HUES64 (cell line): ENCODE results near the gene DNAJC28.
"Not testable (repeated sequence)": the region's sequence is repeated elsewhere in the genome, so short reads cannot be mapped to it uniquely, and the experiment has no call there.

Source experiments
- H3K27ac ChIP-seq: 2 replicates; pipeline ENCODE4 v1.7.0; 2013; ENCODE audit warnings: low read depth, low read length, inconsistent platforms
- H3K27me3 ChIP-seq: 2 replicates; pipeline ENCODE4 v1.6.1; 2013; ENCODE audit warnings: mild to moderate bottlenecking, low read length; ENCODE audit not compliant: insufficient read depth
- H3K36me3 ChIP-seq: 2 replicates; pipeline ENCODE4 v1.6.1; 2013; ENCODE audit warnings: mild to moderate bottlenecking, low read length; ENCODE audit not compliant: insufficient read depth
- H3K4me1 ChIP-seq: 2 replicates; pipeline ENCODE4 v1.6.1; 2013; ENCODE audit warnings: mild to moderate bottlenecking, low read length, moderate library complexity; ENCODE audit not compliant: insufficient read depth
- H3K4me3 ChIP-seq: 2 replicates; pipeline ENCODE4 v1.5.1; 2013; ENCODE audit warnings: mild to moderate bottlenecking, low read length, moderate library complexity
- H3K9ac ChIP-seq: 2 replicates; pipeline ENCODE4 v1.6.1; 2013; ENCODE audit warnings: mild to moderate bottlenecking, low read depth, low read length
- H3K9me3 ChIP-seq: 2 replicates; pipeline ENCODE4 v1.6.1; 2013; ENCODE audit warnings: low read depth, low read length; ENCODE audit not compliant: insufficient read depth
- WGBS: fragments of 150-250, 120-280 bp; methylation state at CpG from one replicate; pipeline ENCODE4 v1.1.7; 2013; ENCODE audit warnings: missing lambda C conversion rate; 5-methylcytosine and 5-hydroxymethylcytosine counted together

The DNAJC28 gene

GRCh38 chr21:33455686-33456446, 35.6 kb downstream of the DNAJC28 start:
- Histone ChIP-seq H3K4me3 (no peak overlapping the region), H3K9ac (no peak overlapping the region), H3K9me3 (no peaks in the 10 kb centered on the region), H3K4me1 (0 out of 2 replicates have a peak, but pooled peaks cover 4% of the 10 kb centered on the region), H3K36me3 (peaks cover 24% of the 10 kb centered on the region), H3K27me3 (no peaks in the 10 kb centered on the region), H3K27ac (no peak overlapping the region)
- 94% methylated on average over 5 of the region's 6 CpGs for WGBS

- Histone ChIP-seq H3K4me3 (no peak overlapping the region), H3K9me3 (no peaks in the 10 kb centered on the region), H3K36me3 (peaks cover 13% of the 10 kb centered on the region), H3K27me3 (no peaks in the 10 kb centered on the region), H3K27ac (no peak overlapping the region), H3K4me1 (0 out of 2 replicates have a peak, but pooled peaks cover 4% of the 10 kb centered on the region), H3K9ac (no peak overlapping the region)
- WGBS, result 94% methylated on average over 3 of the region's 3 CpGs
Measured at GRCh38 chr21:33452362-33452761, 39.2 kb downstream of the DNAJC28 start.

GRCh38 chr21:33451634-33452071, 39.9 kb downstream of the DNAJC28 start:
- WGBS, result 95% methylated on average over 1 of the region's 1 CpG
- Histone ChIP-seq H3K4me1 (0 out of 2 replicates have a peak, but pooled peaks cover 4% of the 10 kb centered on the region), H3K27ac (no peak overlapping the region)

DNA sequence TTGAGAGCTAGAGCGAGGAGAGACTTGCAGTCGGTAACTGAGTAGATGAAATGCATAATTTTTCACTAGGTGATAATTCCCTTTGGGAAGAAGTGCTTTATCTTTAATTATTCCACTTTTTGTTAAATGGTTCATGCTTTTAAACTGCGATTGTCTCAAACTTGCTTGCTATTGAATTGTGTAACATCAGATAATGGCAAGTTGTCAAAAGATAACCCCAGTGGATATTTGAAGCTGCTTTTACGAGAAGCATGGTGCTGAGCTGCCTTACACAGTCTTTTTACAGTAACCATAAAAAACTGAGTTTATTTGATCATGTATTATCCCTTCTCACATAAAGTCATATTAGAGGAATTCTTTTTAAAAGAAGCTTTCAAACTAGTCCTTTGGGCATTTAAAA, 41.9 kb downstream of the DNAJC28 start:
- Histone ChIP-seq H3K27ac (no peak overlapping the region), H3K9ac (no peak overlapping the region), H3K4me3 (no peak overlapping the region), H3K4me1 (no peaks in the 10 kb centered on the region), H3K9me3 (no peaks in the 10 kb centered on the region), H3K36me3 (no peaks in the 10 kb centered on the region; the same call in 1 of the 2 replicates), H3K27me3 (no peaks in the 10 kb centered on the region)
- WGBS, result 100% methylated on average over 2 of the region's 4 CpGs

More at GRCh38 chr21:33451634-33452071, 39.9 kb downstream of the DNAJC28 start:
- H3K4me3 ChIP-seq, result no peak overlapping the region
- H3K36me3 ChIP-seq, result peaks cover 12% of the 10 kb centered on the region
- H3K9ac ChIP-seq, result no peak overlapping the region
- no peaks in the 10 kb centered on the region for H3K9me3 ChIP-seq
- no peaks in the 10 kb centered on the region for H3K27me3 ChIP-seq

GRCh38 chr21:33446620-33447019, 44.9 kb downstream of the DNAJC28 start:
- not testable (repeated sequence) for H3K27me3 ChIP-seq, H3K4me3 ChIP-seq, H3K9me3 ChIP-seq, H3K27ac ChIP-seq, H3K4me1 ChIP-seq, H3K9ac ChIP-seq, H3K36me3 ChIP-seq
- WGBS, result 95% methylated on average over 6 of the region's 6 CpGs

GRCh38 chr21:33444499-33444898, 47.0 kb downstream of the DNAJC28 start:
- H3K4me1 ChIP-seq, result no peaks in the 10 kb centered on the region
- no peaks in the 10 kb centered on the region for H3K9me3 ChIP-seq
- H3K27ac ChIP-seq, result no peak overlapping the region
- H3K4me3 ChIP-seq, result no peak overlapping the region
- 50% methylated on average over 2 of the region's 2 CpGs for WGBS
- H3K9ac ChIP-seq, result no peak overlapping the region
- H3K27me3 ChIP-seq, result no peaks in the 10 kb centered on the region
- no peaks in the 10 kb centered on the region for H3K36me3 ChIP-seq

- H3K27me3 ChIP-seq, result no peaks in the 10 kb centered on the region
- peaks cover 3% of the 10 kb centered on the region; the same call in 1 of the 2 replicates for H3K36me3 ChIP-seq
- no peak overlapping the region for H3K27ac ChIP-seq
- no peaks in the 10 kb centered on the region for H3K4me1 ChIP-seq
- H3K9ac ChIP-seq, result no peak overlapping the region
- WGBS, result 74% methylated on average over 5 of the region's 5 CpGs
- no peak overlapping the region for H3K4me3 ChIP-seq
- no peaks in the 10 kb centered on the region for H3K9me3 ChIP-seq
Measured at GRCh38 chr21:33443194-33443593, 48.3 kb downstream of the DNAJC28 start.

GRCh38 chr21:33441489-33442477, 49.7 kb downstream of the DNAJC28 start:
- Histone ChIP-seq H3K4me3 (no peak overlapping the region), H3K27ac (no peak overlapping the region), H3K9ac (no peak overlapping the region), H3K4me1 (no peaks in the 10 kb centered on the region), H3K9me3 (no peaks in the 10 kb centered on the region), H3K27me3 (no peaks in the 10 kb centered on the region), H3K36me3 (peaks cover 16% of the 10 kb centered on the region)
- 94% methylated on average over 11 of the region's 11 CpGs for WGBS
